Muscle of back (tissue), 11 donors: ENCODE measurements around the gene GP2. TPM values are rescaled to one million over a fixed set of nuclear protein-coding genes. Genes with fewer than 3 reads are reported as not detected.

Experiments used
- DNase-seq, 3 donors: peaks; one replicate each; pipeline versions ENCODE4 v3.0.0 to v3.0.0-alpha.2; 2013
- polyA plus RNA-seq, 10 donors: library from polyadenylated mRNA; unstranded; fragments of 120-200 nt; gene quantifications; one replicate each; pipeline ENCODE4 v1.2.1, GENCODE V29; 2013; ENCODE audit not compliant: insufficient read length in 10 of 10

GP2 gene
- polyA plus RNA-seq, 10 donors: 0.05 TPM; not detected in 9

GRCh38 chr16:20307791-20308190 is 19.5 kb downstream of the GP2 start:
- DNase-seq: no peak

GRCh38 chr16:20307240-20307671 is 20.1 kb downstream of the GP2 start:
- DNase-seq: no peak

DNA sequence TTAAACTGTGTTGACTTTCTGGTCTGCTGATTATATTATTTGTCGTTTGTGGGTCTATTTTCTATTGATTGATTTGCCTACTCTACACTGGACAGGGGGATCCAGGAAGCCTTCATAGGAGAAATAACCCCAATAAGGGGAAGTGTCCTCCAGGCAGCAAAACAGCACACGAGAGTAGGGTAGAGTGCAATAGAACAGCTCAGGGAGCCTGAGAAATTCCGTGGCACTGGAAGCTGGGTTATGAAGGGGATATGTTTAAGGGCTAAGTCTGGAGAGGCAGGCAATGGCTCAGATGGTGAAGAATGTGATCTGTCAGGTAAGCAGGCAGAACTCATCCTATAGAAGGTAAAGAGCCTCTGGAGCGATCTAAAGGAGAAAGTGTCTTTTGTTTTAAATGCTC is 20.9 kb downstream of the GP2 start:
- no peak for DNase-seq

GRCh38 chr16:20303012-20303411 is 24.3 kb downstream of the GP2 start:
- DNase-seq: no peak

DNA sequence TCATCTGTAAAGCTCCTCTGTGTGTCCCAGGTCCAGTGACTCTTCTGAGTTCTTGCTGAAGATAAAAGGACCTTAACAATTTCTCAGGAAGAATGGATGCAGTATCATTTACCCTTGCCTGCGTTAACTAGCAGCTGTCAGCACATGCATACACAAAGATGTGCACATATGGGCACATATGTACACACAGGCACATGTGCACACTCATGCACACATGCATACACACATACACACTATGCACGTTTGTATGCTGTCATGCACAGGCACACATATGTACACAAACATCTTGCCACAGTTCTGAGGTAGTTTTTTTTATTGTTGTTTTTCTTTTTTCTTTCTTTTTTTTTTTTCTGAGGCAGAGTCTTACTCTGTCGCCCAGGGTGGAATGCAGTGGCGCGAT is 24.9 kb downstream of the GP2 start:
- no peak for DNase-seq

DNA sequence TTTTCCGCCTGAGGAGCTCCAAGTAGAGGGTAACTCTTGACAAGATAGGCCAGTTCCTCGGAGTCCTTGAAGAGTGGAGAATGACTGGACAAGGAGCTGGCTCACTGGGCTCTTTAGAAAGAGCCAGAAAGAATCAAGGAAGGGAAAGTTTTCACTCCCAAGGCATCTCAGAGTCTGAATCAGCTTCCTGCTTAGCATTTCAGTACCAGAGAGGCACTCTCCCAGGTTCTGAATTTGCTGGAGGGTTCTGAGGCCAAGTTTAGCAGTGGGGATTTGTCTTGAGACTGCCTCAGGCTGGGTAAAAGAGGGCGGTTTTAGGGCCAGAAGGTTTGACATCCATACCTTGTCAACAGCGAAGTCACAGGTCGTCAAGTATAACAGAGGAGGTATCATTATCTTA is 25.5 kb downstream of the GP2 start:
- no peak for DNase-seq

GRCh38 chr16:20300312-20301097 is 26.8 kb downstream of the GP2 start:
- peak; percentile 7 to 39 (median 17) for DNase-seq

DNA sequence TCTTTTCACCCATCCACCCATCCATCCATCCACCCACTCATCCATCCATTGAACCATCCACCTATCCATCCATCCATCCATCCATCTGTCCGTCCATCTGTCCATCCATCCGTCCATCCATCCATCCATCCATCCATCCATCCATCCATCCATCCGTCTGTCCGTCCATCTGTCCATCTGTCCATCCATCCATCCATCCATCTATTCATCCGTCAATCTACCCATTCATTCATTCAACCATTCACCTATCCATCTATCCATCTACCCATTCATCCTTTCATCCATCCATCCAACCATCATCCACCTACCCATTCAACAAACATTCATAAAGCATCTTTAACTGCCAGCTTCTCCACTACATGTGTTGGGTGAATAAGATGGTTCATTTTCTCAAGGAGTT is 28.9 kb downstream of the GP2 start:
- no peak for DNase-seq

DNA sequence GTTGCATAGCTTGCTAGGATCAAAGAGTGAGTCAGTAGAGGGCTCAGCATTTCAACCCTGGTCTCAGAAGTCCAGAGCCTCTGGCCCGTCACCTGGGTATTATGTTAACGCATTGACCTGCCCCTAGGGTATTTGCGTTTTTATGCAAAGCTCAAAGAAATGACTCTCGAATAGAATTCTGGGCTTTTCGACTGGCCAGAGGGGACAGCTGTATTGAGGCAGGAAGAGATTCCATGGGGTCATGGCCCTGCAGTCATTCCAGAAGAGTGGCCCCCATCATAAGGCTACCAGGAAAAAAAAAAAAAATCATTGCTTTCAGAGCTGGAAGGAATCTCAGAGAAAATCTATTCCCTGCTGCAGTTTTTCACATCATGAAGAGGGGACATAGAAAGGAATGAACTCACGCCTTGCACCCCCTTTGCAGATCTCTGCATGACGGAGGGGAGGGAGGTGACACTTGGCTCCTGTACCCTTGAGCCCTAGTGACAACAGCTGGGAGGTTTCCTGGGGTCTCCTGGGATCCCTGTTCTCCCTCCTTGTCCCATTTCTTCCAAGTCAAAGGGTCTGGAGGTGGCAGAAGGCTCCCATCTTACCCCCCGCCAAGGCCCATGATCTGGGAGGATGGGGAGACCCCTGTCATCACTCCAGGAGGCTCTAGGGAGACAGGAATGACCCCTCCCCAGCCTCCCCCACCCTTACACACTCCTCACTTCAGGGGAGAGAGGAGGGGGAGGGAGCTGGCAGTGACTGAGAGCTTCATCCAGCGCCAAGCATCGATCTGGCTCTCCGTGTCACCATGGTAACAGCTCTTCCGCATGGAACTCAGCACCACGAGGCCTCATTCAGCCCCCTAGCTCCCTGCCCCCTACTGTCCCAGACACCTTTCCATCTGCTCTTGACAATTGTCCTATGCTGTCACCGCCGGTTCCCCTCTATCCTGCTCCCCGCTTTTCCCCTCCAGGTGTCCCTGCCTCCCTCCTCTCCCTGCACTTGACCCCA is 35.8 kb downstream of the GP2 start:
- DNase-seq: no peak

DNA sequence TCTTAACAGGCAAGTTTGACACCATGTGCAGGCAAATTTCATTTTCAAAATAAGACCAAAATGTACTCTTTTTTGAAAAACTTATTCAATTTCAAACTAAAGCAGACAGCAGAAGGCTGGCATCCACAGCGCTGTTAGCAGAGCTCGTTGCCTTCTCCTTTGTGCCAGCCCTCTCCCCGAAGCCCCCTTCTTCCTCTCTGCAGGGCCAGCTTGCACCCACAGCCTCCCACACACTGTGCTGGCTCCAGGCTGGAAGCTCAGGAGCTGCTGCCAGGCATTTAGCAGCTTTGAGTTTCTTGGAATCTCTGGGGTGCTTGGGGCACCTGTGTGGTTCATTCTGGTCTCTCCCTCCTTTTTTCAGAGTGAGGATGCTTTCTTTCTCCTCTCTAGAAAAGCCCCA is 37.7 kb downstream of the GP2 start:
- no peak for DNase-seq

DNA sequence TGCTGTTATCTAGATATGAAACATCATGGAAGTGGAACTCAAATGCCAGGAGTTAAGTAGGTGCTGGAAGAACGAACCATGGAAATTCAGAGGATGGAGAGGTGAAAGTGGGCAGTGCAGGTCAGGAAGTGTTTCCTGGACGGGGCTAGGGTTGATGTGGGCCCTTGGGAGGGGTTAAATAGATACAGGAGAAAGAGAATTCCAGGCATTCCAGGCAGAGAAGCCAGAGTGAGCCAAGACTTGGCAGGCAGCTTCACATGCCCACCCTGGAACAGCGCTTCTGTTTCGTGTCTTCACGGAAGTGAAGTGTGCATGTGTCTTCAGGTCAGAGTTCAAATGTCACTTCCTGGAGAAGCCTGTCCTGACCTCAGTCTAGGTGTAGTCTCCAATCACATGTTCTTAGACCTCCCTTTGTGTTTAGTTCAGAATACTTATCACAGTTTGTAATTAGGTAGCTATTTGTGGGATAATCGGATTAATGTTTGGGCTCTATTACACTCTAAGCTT is 41.3 kb downstream of the GP2 start:
- no peak for DNase-seq

DNA sequence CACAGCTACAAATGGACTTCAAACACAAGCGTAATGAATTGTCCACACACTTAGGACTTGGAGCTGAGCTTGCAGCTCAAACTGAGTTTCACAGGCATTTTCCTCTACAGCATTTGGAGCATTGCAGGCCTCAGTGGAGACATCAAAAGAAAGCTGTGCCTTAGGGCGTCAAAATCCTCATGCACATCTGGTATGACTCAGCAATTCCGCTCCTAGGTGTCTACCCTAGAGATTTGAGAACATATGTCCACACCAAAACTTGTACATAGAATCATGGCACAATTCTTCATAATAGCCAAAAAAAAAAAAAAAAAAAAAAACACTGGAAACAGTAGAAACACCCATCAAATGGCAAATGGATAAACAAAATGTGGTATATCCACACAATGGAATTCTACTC is 47.1 kb downstream of the GP2 start:
- DNase-seq: no peak

- DNase-seq: no peak
These were observed 55.4 kb downstream of the GP2 start for GRCh38 chr16:20271893-20272292.

GRCh38 chr16:20268409-20268808 is 58.9 kb downstream of the GP2 start:
- DNase-seq: no peak

DNA sequence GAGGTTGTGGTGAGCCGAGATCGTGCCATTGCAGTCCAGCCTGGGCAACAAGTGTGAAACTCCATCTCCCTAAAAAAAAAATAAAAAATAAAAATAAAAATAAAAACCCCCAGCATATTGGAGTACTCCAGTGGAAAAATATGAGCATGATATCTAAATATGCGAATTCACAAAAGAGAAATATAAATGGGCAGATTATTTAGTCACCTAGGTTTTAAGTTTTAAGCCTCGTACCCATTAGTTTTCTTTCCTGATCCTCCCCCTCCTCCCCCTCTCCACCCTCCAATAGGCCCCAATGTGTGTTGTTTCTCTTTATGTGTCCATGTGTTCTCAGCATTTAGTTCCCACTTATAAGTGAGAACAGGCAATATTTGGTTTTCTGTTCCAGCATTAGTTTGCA is 62.3 kb downstream of the GP2 start:
- no peak for DNase-seq

DNA sequence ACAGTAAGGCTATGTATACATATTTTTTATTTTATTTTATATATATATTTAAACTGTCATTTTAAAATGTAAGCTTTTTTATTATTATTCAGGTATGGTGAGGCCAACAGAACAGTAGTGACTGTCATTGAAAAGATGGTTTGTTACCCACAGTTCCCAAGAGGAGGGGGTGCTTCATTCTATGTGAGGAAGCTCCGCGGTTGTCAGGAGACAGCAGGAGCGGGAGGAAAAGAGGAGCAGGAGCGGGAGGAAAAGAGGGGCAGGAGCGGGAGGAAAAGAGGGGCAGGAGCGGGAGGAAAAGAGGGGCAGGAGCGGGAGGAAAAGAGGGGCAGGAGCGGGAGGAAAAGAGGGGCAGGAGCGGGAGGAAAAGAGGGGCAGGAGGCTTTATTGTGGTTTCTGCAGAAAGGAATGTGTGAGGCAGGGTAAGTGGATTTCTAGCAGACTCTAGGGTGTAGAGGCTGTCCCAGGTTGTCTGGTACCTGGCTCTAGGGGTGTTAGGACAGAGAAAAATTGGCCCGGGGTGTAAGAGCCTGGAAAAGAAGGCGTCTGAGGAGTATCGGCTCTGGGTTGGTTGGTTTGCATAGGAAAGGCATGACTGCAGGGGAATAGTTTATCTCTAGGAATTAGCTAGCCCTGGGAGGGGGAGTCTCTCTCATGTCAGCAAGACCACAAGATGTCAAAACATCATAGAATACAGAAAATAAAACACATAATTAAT is 64.0 kb downstream of the GP2 start:
- DNase-seq: no peak

- no peak for DNase-seq
These were observed 65.1 kb downstream of the GP2 start for GRCh38 chr16:20262248-20262647.

DNA sequence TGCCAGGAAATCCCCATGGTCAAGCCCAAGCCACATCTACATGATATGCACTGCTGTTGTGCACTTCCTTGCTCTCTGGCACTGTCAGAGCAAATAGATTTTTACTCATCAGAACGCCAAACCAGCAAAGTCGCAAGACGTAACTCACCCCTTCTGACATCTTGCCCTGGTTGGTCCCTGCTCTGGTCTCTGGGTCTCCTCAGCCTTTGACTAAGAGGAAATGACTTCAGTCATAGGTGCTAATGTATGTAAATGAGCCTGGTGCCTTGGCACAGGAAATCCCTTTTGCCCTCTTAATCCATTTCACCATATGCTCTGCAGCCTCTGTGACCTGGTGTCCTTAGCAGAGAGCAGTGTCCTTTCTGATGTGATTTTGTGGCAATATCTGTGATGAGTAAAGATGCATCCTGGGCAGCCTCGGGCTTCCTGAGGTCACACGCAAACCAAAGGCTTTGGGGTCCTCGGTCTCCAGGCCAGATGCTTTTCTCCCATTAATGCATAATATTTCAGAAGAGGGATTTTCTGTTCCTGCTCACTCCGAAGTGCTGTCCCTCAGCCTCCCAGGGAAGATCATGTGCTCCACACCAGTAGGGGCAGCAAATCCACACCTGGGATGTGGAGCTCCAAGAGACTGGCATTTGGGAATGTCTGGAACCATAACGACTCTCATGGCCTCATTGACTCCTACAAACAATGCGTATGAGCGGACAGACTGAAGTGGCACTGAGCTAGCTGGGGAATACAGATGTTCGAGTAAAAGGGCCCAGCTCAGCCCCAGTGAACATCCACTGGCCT is 66.9 kb downstream of the GP2 start:
- DNase-seq: no peak
